NOMO-1 treated with dmso at 0.1 percent for 144 hours (cell line): Measurements from ENCODE around the gene SMAD5.

ENCODE experiments used
- DNase-seq: peaks from one replicate; lab custom pipeline; 2025; ENCODE audit not compliant: unreplicated experiment; lab: John Stamatoyannopoulos, UW

SMAD5 gene

DNA sequence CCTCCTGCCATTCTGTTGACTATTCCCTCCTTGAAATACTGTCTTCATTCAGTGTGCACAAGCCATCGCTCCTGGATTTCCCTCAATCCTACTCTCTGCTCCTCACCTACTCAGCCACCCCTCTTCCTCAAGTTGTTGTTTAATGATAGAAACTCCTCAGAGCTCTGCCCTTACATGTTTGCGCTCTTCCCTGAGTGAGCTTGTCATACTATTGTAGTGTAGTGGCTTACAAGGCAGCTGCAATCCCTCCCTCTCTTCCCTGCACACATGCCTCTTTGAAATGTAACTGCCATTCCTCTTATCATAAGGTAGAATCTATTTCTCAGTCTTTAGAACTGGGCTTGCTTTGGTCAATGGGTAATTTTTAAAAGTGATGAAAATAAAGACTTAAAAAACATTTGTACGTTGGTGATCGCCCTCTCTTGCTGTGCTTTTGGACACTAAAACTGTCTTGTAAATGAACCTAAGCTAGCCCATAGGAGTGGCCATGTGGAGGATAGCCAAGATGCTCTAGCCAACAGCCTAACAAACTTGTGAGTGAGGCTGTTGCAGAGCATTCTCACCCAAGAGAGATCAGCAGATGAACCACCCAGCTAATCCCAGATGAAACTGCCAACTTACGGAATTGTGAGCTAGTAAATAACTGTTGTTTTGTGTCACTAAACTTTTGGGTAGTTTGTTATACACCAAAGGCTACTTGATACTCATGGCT is 18.1 kb upstream of the SMAD5 start:
- DNase-seq = no peak

DNA sequence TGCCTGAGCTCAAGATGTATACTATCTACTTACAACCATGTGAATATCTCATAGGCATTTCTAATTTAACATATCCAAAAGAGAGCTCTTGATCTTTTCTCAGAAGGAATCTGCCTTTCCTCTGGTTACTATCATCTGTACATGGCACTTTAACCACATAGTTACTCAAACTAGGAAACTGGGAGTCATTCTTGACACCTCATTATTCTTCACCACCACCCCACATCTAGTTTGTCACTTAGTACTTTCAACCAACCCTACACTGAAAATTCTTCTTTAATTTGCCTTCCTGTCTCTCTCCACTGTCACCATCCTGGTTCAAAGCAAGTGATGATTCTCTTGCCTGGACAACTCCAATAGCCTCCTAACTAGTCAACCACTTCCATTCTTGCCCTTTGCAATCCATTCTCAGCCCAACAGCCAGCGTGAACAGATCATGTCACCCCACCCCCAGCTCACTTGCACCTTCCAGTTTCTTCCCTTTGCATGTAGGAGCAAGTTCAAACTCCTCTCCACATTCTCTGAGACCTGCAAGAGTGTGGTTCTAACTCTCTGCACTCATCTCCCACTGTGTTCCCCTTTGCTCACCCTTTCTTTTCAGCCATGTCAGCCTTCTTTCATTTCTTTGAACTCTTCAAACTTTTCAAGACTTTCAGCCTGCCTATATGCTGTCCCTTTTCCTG is 17.3 kb upstream of the SMAD5 start:
- no peak for DNase-seq

DNA sequence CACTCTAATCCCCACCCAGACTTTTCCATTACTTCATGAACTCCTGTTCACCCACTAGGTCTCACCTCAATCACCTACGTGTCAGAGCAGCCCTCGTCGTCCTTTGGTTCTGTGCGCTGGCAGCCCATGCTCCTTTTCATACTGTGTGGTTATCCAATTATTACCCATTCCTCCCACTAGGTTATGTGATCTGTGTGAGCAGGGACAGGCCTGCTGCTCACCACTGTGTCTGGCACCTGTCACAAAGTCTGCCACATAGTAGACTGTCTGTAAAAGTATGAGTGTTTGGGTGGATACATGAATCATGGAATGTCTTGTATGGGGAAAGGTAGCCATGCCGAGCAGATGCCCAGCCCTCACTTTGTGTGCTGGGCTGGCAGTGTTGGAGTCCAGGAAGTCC is 12.1 kb upstream of the SMAD5 start:
- DNase-seq = no peak

DNA sequence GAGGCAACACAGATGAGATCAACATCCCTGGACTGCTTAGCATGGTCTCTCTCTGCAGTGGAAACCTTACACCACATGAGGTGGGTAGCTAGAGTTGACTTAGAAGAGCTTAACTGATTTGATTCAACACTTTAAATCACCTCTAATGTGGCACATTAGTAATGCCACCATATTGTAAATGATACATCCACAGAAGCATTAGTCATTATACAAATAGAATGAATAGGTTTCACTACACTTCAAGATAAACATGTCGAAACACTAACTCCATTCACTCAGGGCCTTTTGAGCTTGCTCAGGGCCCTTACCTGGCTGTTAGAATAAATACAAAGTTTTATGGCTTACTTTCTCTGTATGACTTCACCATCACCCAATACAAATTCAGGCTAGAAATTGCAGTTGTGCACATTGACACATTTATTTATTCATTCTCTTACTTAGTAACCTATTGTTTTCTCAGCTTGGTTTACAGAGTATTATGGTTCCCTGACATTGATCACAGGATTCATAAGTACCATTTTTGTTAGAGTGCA is 9.3 kb upstream of the SMAD5 start:
- no peak for DNase-seq

DNA sequence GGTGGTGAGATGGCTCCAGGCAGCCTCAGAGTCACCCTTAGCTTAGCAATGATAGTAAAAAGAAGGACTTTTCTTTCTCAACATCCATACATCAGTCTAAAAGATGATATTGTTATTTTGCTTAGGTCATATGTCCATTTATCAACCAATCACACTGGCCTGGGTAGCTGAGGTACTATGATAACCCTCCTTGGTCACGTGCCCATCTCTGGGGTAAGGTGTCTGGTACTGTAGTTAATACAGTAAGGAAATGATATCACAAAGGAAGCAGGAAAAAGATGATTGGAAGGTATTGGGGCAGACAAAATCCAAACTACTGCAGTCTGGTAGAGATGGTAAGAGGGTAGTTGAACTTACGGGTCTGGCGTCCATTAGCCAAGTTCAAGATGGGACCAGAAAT is 5.1 kb upstream of the SMAD5 start:
- no peak for DNase-seq

DNA sequence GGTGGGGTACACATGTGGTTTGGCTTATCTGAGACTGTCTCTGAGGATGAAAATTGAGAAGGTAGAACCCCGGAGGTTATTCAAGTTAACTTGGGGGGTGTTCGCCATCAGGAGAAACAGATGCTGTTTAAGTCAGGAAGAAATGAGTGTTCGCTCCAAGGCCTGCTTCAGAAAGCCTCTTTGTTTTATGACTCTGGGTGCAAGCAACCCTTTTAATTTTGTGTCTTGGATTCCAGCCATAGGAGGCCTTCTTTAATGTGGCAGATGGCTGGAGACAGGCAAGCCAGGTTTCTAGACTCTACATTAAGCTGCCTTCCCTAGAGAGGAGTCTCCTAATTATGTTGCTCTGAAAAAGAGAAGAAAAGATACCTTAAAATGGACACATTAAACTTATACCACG is 4.2 kb upstream of the SMAD5 start:
- no peak for DNase-seq

DNA sequence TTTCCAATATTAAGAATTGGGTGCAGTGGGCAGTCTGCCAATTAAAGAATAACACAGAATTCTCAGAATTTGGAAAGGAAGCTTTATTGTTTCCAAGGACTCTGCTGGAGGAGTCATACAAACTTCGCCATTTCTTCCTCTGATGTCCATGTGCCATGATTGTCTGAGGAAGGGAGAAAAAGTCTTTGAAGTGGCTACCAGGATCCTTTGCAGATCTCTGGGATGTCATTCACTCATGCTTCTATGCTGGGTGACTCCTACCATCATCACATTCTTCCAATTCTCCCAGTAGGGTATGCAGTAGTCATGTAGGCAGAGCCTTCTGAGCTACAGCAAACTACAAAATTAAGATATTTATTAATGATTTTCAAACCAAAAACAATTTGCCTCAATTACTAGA is 3.2 kb upstream of the SMAD5 start:
- no peak for DNase-seq

DNA sequence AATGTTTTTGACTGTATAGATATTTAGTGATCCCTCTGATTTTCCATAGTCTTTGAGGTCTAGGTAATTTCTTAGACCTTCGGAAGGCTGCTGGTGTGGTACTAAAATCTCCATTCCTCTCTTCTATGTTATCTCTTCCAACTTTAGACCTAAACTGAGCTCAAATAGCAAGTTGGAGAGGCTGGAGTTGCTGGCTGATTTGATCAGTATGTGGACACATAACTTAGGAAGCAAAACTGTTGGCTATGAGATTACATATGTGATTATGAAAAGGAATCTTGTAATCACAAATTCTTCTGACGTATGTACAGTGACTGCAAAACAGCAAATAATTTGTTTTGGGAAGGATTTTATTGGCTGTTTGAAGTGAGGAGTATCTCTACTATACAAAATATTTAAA is 2.1 kb upstream of the SMAD5 start:
- no peak for DNase-seq

DNA sequence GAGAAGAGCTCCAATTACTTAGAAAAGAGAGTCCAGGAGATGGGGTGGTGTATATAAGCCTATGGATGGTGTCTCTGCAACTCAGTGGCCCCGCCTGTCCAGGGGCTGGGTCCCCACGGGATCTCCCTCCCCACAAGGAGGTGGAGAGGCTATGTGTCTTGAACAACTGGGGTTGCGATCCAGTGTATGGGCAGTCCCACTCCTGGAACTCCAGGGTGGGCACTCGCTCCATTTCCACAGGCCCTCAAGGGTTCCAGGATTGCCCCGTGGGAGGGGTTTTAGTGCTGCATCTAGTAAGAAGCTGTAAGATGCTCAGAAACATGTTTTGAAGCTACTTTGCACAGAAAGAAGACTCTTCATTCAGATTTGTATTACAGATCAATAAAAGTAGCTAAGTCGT is 558 bp upstream of the SMAD5 start:
- no peak for DNase-seq

DNA sequence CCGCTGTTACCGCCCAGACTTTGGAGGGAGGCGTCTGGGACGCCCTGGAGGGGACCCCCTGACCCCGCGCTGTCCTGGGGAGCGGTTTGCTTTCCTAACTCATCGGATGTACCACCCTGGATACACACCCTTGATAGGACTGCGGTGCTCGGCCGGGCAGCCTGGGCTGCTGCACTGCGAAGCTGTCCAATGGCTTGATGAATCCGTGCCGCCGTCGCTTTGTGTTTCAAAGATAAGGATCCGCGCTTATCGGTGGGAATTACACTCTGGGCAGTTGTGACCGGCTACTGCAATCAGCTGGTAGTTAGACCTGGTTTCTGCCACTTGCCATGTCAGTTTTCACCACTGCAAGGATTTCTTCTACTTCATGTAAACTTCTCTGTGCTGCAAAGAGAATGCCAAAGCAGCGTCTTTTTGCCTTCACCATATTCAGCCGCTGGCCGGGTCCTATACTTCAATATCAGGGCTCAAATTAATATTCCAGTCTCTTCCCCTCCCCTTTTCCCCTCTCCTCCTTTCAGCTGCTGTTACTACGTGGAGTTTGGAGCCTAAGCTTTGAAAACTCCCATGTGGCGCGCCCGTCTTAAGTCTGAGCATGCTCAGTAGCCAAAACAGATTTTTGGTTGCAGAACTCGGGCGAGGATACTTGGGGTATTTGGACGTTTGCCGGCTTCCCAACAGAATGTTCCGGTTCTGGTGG is 727 bp downstream of the SMAD5 start:
- no peak for DNase-seq

DNA sequence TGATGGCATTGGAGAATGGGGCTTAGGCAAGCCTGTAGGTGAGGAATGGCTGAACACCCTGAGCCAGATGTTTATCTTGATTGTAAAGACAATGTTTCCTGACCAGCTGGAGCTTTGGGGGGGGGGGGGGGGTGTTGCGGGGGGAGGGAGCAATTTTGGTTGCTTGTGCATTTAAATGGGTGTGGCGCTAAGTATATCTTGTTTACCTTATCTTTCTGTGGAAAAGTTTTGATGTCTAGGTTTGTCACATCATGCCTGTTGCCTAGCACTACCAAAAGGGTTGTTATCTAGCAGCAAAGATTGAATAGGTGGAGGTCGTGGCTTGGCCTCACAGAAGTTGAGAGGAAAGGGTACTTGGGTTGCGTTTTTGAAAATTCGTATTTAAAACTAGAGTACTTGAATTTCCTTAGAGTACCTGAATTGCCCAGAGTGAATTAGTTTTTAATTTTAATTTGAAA is 1.3 kb downstream of the SMAD5 start:
- no peak for DNase-seq

DNA sequence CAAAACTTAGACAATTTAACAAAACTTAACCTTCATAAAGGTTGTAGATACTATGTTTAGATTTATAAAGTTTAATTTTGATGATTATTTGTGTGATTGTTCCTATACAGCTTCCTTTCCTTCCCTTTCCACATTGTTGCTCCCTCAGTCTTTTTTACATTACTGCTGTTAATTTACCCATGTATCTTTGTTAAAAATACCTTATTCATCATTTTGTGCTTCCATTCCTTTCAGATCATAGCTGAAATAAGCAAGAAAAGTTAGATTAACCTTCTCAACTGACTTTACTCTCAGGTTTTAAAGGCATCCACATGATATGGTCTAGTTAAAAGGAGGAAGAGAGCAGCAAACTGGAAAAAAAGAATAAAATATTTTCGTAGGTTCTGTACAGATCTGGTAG is 2.0 kb downstream of the SMAD5 start:
- no peak for DNase-seq

DNA sequence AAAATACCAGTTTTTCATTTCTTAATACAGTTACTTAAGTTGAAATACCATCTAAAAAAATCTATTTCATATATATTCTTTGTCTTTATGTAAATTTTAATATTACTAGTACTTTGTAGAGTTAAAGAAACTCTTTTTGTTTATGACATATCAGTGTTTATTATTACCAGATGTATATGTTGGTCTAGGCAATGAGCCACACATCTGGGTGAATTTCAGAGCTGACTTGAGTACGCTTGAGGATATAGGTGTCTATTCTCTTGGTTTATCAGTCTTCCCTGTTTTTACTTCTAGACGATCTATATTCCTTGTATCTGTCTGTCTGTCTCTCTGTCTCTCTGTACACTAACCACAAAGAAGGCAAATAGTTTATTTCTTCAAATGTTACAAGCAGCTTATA is 2.9 kb downstream of the SMAD5 start:
- DNase-seq = no peak

DNA sequence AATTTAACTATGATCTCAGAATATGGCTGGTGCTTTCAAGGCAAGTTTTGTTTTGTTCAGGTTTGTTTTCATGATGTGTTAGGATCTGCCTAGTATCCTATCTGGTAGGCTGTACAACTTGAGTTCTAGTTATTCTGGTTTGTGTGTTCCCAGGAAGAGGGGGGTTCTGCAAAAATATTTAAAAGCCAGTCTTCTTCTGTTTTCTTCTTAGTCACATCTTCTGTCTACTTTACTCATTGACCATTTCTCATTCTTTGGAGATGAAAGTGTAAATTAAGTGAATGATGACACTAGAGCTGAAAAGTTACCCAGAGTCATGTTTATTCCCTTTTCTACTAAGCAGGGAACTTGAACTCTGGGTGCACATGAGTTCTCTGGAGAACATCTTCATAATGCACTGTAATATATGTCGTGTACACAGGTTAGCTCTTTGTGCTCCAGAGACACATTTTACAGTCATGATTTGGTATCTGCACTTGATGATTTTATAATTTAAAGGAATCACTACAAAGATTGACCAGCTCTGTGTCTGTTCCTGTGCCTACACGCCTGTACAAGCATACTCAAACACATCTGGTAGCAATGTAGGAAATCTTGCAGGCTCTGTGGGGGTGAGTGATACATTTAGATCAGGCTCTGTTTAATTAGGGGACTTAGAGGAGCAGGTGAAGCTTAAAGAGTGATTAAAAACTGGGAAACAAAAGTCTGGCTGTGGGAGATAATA is 5.0 kb downstream of the SMAD5 start:
- no peak for DNase-seq

DNA sequence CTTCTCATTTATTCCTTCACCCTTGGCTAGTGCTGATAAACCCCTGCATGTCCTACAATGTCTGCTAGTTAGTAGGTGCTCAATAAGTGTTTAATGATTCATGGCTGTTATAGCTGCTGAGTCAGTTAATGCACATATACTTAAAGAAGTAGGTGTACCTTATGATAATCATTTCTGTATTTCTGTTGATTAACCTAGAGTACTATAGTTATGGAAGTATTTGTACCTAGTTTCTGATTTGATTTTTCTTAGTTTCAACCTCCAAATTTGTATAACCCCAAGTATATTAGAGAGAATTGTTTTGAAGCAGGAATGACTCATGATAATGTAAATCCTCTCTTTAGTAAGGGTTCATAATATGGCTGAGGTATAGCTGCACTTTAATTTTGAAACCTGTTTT is 8.9 kb downstream of the SMAD5 start:
- no peak for DNase-seq

DNA sequence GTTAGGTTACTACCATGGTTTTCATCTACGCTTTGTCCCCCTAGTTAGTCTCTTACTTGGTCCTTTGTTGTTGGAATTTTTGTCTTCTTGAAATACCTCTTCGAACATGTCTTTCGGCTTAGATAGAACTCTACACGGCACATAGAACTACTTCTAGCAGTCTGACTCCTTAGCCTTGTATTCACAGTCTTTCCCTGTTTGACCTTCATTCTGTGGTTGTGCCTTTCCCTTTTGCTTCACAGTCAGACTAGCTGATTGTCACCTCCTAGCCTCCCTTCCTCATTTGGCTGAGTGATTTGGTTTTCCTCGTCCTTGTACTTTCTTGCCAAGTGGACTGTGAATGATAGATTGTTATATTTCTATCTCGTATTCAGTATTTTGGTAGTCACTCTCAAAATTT is 10.7 kb downstream of the SMAD5 start:
- no peak for DNase-seq

DNA sequence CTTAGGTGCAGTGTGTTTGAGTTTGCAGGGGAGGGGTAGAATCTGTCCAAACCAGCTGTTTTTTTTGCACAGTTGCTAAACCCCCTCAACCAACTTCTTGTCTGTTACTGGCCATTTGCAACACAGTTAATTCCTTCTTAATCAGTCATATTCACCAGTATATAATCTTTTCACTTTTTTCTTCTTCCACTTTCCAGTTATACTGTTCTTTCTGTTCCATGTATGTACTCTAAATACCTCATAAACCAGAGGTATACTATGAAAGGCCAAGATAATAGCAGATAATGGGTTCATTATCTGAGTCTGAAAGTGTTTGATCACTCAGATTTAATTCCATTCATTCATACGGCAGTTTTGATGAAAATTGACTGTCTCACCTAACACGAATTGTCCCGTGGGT is 11.1 kb downstream of the SMAD5 start:
- no peak for DNase-seq

DNA sequence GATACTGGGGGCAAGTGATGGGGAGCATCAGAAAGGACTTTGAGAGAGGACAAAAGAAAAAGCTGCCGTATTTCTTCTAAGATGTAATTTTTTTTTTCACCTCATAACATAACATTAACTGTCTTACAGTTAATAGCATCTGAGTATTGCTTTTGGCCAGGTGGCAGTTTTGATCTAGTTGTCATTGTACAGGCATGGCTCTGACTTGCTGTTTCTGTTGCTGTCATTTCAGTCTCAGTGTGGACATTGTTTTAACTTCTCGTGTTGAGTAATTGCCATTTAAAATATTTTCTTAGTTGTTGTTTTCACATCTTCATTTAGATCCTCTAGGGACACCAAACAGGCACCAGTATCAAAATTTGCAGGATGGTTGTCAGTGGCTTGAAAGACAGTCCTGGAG is 12.4 kb downstream of the SMAD5 start:
- DNase-seq = no peak

DNA sequence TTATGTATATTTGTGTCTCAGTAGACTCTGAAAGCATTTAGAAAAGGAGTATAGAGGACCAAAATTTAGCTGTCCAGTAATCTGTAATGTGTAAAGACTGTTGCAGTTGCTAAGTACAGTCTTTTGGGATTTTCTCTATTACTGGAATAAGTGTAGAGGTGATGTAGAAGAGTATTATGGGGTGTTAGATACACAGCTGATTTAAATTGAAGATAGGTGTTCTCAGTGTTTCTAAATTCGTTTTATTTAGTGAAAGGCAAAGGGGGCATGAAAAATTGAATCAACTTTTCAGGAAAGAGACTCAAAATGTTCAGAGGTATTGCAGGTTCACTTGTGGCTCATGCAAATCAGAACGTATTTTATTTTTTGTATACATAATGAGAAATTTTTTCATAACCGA is 13.6 kb downstream of the SMAD5 start:
- no peak for DNase-seq

DNA sequence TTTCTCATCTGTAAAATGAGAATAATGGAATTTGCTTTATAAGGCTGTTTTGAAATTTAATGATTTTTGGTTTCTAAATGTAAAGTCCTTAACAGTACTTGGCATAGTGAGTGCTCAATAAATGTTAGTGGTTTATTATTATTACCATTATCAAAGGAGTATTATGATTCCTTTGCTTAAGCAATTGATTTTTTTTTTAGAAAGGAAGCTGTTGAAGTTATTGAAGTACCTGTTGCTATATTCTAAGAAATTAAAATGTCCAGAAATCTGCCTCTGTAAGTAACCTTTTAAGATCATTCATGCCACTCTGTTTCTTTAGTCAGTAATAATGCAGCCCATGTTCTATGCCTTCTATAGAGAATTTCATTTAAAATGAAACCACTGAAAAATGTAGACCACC is 15.0 kb downstream of the SMAD5 start:
- no peak for DNase-seq

DNA sequence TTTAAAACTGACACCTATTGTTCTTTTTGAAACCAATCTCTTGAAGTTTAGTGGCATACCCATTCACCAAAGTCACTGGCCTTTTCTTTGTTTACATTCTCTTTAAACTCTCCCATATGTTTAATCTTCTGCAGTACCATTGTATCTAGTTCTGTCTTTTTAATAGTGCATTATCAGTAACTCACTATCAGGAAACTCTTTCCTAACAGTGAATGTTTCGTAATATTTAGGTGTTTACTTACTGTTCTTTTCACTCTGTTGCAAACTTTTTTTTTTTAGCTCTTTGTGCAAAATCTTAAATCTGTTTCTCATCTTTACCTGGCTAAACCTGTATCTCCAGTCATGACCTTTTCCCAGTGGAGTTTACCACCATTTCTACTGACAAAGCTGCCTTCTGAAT is 17.2 kb downstream of the SMAD5 start:
- no peak for DNase-seq
